OCI-LY7 (cell line): Measurements from ENCODE around the gene HMGB4. TPM values are rescaled to one million over a fixed set of nuclear protein-coding genes. Genes with fewer than 3 reads are reported as not detected.

Experiments used
- BruUV-seq: library from RNA; stranded (reverse); fragments of 400-500 nt; replicated peaks from 2 replicates; lab custom pipeline; 2021; lab: Mats Ljungman, UMichigan
- CTCF ChIA-PET: fragments of 300-600 bp; sonication (Branson Sonifier 250); formaldehyde crosslinking; loops from one replicate; lab custom pipeline; 2022; ENCODE audit warnings: antibody characterized with exemption; ENCODE audit not compliant: unreplicated experiment; lab: Charles Lee
- POLR2A ChIA-PET: fragments of 300-600 bp; sonication (Branson Sonifier 250); formaldehyde crosslinking; loops from one replicate; lab custom pipeline; 2022; ENCODE audit warnings: antibody characterized with exemption; lab: Charles Lee
- DNase-seq: peaks from one replicate; pipeline ENCODE4 v3.0.0-alpha.2; 2015; ENCODE audit warnings: low spot score
- H2AFZ ChIP-seq: fragments of 200-600 bp; sonication (generic), shearing (Covaris generic); 2 replicates; pipeline ENCODE4 v1.6.1; 2014; ENCODE audit warnings: mild to moderate bottlenecking, antibody characterized with exemption, low read length, moderate library complexity
- H3K27ac ChIP-seq: fragments of 200-600 bp; sonication (generic); 2 replicates; pipeline ENCODE4 v1.5.1; 2014; ENCODE audit warnings: mixed run types, low read depth, mild to moderate bottlenecking, moderate library complexity, low read length, inconsistent platforms; ENCODE audit not compliant: poor library complexity, severe bottlenecking
- H3K36me3 ChIP-seq: fragments of 200-600 bp; sonication (generic); 2 replicates; pipeline ENCODE4 v1.6.1; 2014; ENCODE audit warnings: mild to moderate bottlenecking, antibody characterized with exemption, low read length, moderate library complexity, mixed read lengths; ENCODE audit not compliant: insufficient read depth
- H3K4me1 ChIP-seq: fragments of 200-600 bp; sonication (generic); 2 replicates; pipeline ENCODE4 v1.5.1; 2014; ENCODE audit warnings: mild to moderate bottlenecking, low read length; ENCODE audit not compliant: insufficient read depth, poor library complexity, severe bottlenecking
- H3K4me2 ChIP-seq: fragments of 200-600 bp; sonication (generic); 2 replicates; pipeline ENCODE4 v1.6.1; 2014; ENCODE audit warnings: mild to moderate bottlenecking, low read length
- H3K4me3 ChIP-seq: fragments of 200-600 bp; sonication (generic); 2 replicates; pipeline ENCODE4 v1.5.1; 2014; ENCODE audit warnings: mild to moderate bottlenecking, low read depth, low read length; ENCODE audit not compliant: poor library complexity, severe bottlenecking
- H3K79me2 ChIP-seq: fragments of 200-600 bp; sonication (generic); 2 replicates; pipeline ENCODE4 v1.6.1; 2016; ENCODE audit warnings: low read depth, mild to moderate bottlenecking, low read length, moderate library complexity, mixed read lengths; ENCODE audit not compliant: insufficient read depth
- H3K9me2 ChIP-seq: fragments of 200-600 bp; sonication (generic); 2 replicates; pipeline ENCODE4 v1.6.1; 2016; ENCODE audit warnings: mild to moderate bottlenecking, low read length, mixed read lengths; ENCODE audit not compliant: insufficient read depth
- H3K9me3 ChIP-seq: fragments of 200-600 bp; sonication (generic); 2 replicates; pipeline ENCODE4 v1.6.1; 2014; ENCODE audit warnings: mild to moderate bottlenecking, mixed run types, low read length, mixed read lengths
- H4K20me1 ChIP-seq: fragments of 200-600 bp; sonication (generic); 2 replicates; pipeline ENCODE4 v1.6.1; 2014; ENCODE audit warnings: mild to moderate bottlenecking, antibody characterized with exemption, low read length, moderate library complexity, mixed read lengths; ENCODE audit not compliant: insufficient read depth
- CTCF ChIP-seq: fragments of 200-600 bp; sonication (generic); conservative IDR thresholded peaks from 2 replicates; pipeline ENCODE4 v1.5.1; 2014; ENCODE audit warnings: mild to moderate bottlenecking, antibody characterized with exemption, low read length, moderate library complexity, mixed read lengths
- EZH2phosphoT487 ChIP-seq: fragments of 200-600 bp; sonication (generic); IDR thresholded peaks from 2 replicates; pipeline ENCODE4 v1.6.1; 2018; ENCODE audit warnings: low read depth, borderline replicate concordance, mild to moderate bottlenecking, mixed run types, antibody characterized with exemption, low read length, moderate library complexity, mixed read lengths
- intact Hi-C: fragments of 100-400 bp; cut with micrococcal nuclease; formaldehyde crosslinking; loops from one replicate; pipeline ENCODE4 v1.10.0; 2022; ENCODE audit not compliant: unreplicated experiment
- total RNA-seq, 2 experiments: library from RNA; depleted of rRNA in 1 of 2; stranded (reverse); fragments of >200 nt in 1 of 2; shearing (Covaris generic) in 1 of 2; gene quantifications; 2 replicates each; pipeline ENCODE4 v1.2.3, GENCODE V29; 2014 to 2022

Gene HMGB4
- total RNA-seq, 2 experiments from 2014 or later = not detected

DNA sequence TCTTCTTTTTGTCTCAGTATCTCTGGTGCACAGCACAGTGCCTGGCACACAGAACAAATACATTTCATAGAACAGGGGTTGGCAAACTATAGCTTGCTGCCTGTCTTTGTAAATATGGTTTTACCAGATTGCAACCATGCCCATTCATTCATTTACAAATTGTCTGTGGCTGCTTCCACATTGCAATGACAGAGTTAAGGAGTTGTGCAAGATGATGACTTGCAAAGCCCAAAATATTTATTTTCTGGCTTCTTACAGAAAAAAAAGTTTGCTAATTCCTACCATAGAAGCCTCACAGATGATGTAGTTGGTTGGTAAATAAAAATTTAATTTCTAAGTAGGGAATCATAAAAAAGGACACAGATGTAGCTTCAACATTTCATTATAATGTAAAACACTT is 11.2 kb upstream of the HMGB4 start:
- POLR2A ChIA-PET = no interaction called here
- no TSS peak for BruUV-seq

DNA sequence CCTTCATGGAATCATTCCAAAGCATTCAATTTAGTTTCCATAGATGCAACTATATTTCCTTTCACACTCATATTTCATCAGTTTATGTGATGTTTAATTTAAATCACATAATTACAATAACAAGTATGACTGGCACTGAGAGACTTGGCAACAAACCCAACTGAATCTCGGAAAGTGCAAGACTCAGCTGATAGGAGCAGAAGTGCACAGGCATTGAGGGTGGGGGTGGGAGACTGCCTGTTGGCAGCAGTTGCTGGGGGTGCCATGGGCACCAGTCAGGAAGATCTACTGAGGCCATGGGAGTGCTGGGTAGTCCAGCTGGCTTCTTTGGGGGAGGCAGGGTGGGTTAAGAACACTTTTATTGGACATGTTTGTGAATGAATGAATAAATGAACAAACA is 10.4 kb upstream of the HMGB4 start:
- H3K4me3 ChIP-seq = no peak overlapping the region
- intact Hi-C loops = no loop called here
- H4K20me1 ChIP-seq = no peaks in the 10 kb centered on the region
- DNase-seq = no peak
- H3K9me2 ChIP-seq = no peaks in the 10 kb centered on the region
- ChIA-PET CTCF (no interaction called here), POLR2A (no interaction called here)
- no peak overlapping the region for H3K27ac ChIP-seq
- H3K36me3 ChIP-seq = no peaks in the 10 kb centered on the region
- no peak overlapping the region for H2AFZ ChIP-seq
- H3K9me3 ChIP-seq = no peaks in the 10 kb centered on the region
- no TSS peak for BruUV-seq
- no peaks in the 10 kb centered on the region for H3K4me1 ChIP-seq
- TF ChIP-seq CTCF = no peak
- no peak for TF ChIP-seq EZH2phosphoT487
- H3K4me2 ChIP-seq = no peak overlapping the region
- no peaks in the 10 kb centered on the region for H3K79me2 ChIP-seq

More for the DNA sequence above, 11.2 kb upstream of the HMGB4 start:
- Histone ChIP-seq H3K27ac (no peak overlapping the region), H2AFZ (no peak overlapping the region), H3K79me2 (no peaks in the 10 kb centered on the region), H3K9me2 (no peaks in the 10 kb centered on the region), H3K4me3 (no peak overlapping the region), H3K9me3 (no peaks in the 10 kb centered on the region), H4K20me1 (no peaks in the 10 kb centered on the region), H3K4me2 (no peak overlapping the region), H3K36me3 (no peaks in the 10 kb centered on the region), H3K4me1 (no peaks in the 10 kb centered on the region)
- TF ChIP-seq EZH2phosphoT487 (no peak), CTCF (no peak)
- intact Hi-C loops = no loop called here
- no peak for DNase-seq
- CTCF ChIA-PET = no interaction called here

- Histone ChIP-seq H3K9me3 (no peaks in the 10 kb centered on the region), H4K20me1 (no peaks in the 10 kb centered on the region), H3K36me3 (no peaks in the 10 kb centered on the region), H3K27ac (no peak overlapping the region), H3K9me2 (no peaks in the 10 kb centered on the region), H3K4me3 (no peak overlapping the region), H3K4me1 (no peaks in the 10 kb centered on the region), H2AFZ (no peak overlapping the region), H3K4me2 (no peak overlapping the region), H3K79me2 (no peaks in the 10 kb centered on the region)
- CTCF ChIA-PET = no interaction called here
- no peak for DNase-seq
- TF ChIP-seq EZH2phosphoT487 (no peak), CTCF (no peak)
- intact Hi-C loops = no loop called here
- no TSS peak for BruUV-seq
- POLR2A ChIA-PET = no interaction called here
These were observed 9.8 kb upstream of the HMGB4 start for GRCh38 chr1:33854091-33854490.
